Kidney epithelial cell (primary cell): ENCODE measurements around the gene NID1. TPM values are rescaled to one million over a fixed set of nuclear protein-coding genes. Genes with fewer than 3 reads are reported as not detected.
A peak's percentile ranks its signal among the peaks of the same experiment; 100 is the strongest.
"Not testable (repeated sequence)": the region's sequence is repeated elsewhere in the genome, so short reads cannot be mapped to it uniquely, and the experiment has no call there.

Experiments used
- DNase-seq: peaks from one replicate; pipeline ENCODE4 v3.0.0-alpha.2; 2010; ENCODE audit warnings: low read depth
- H3K27me3 ChIP-seq: 2 replicates; pipeline ENCODE4 v1.6.0; 2011; ENCODE audit warnings: low read length; ENCODE audit not compliant: control insufficient read depth, insufficient read depth
- H3K36me3 ChIP-seq: 2 replicates; pipeline ENCODE4 v1.5.1; 2011; ENCODE audit warnings: low read length; ENCODE audit not compliant: control insufficient read depth, insufficient read depth
- H3K4me3 ChIP-seq: 2 replicates; pipeline ENCODE4 v1.5.1; 2011; ENCODE audit warnings: low read depth, mild to moderate bottlenecking, control low read depth, low read length
- CTCF ChIP-seq: IDR thresholded peaks from 2 replicates; pipeline ENCODE4 v1.5.1; 2011; ENCODE audit warnings: mild to moderate bottlenecking, moderate library complexity, low read length, control low read depth, inconsistent platforms; ENCODE audit not compliant: insufficient read depth, poor library complexity, severe bottlenecking
- total RNA-seq: library from RNA; depleted of rRNA; stranded (reverse); fragments of >200 nt; gene quantifications from 2 replicates; pipeline ENCODE4 v1.2.3, GENCODE V29; 2015

Gene NID1
- total RNA-seq, 1 donor from 2014 or later = 21.2 TPM

GRCh38 chr1:236007781-236008180 lies 57.1 kb downstream of the NID1 start:
- Histone ChIP-seq H3K4me3 (no peak overlapping the region), H3K36me3 (no peaks in the 10 kb centered on the region), H3K27me3 (no peaks in the 10 kb centered on the region)
- TF ChIP-seq CTCF = no peak
- no peak for DNase-seq

DNA sequence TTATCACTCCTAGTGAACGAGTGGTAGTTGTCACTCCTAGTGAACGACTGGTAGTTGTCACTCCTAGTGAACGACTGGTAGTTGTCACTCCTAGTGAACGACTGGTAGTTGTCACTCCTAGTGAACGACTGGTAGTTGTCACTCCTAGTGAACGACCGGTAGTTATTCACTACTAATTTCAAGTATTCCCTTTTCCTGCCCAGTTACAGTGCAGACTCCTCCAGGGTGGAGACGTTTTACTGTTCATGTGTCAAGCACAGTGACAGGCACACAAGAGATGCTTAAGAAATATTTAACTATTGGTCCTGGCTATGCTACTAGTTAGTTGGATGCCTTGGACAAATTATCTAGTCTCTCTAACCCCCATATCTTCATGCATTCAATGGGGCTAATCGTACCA lies 61.8 kb downstream of the NID1 start:
- not testable (repeated sequence) for H3K36me3 ChIP-seq, DNase-seq, H3K27me3 ChIP-seq, H3K4me3 ChIP-seq

DNA sequence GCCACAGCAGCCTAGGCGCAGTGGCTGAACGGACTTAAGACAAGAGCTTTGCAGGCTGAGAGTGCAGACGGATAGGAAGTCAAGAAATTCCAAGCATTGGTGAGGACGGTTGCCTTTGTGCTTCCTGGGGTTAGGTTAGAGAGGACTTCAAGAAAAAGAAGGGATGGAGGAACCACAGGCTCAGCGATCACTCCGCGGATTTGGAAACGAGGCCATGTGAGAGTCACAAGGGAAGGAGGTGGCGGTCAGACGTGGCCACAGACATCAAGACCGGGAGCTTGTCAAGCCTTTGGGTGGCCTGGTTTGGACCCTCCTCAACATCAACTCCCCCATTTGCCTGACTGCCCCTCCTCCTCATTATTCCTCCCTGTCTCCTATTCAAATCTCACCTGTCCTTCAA lies 62.3 kb downstream of the NID1 start:
- DNase-seq = no peak
- Histone ChIP-seq H3K4me3 (no peak overlapping the region), H3K27me3 (no peaks in the 10 kb centered on the region), H3K36me3 (no peaks in the 10 kb centered on the region)
- TF ChIP-seq CTCF = no peak

DNA sequence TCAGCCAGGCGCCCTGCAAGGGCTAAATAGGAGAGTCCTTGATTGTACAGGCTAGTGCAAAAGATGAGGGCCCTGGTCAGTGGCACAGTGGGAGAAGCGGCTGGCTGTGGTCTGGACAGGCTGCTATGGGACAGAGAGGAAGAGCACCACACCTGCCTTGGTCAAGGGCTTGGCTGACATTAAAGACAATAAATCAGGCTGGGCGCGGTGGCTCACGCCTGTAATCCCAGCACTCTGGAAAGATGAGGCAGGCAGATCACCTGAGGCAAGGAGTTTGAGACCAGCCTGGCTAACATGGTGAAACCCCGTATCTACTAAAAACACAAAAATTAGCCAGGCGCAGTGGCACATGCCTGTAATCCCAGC lies 62.9 kb downstream of the NID1 start:
- TF ChIP-seq CTCF = no peak
- H3K27me3 ChIP-seq = no peaks in the 10 kb centered on the region
- H3K36me3 ChIP-seq = no peaks in the 10 kb centered on the region
- no peak overlapping the region for H3K4me3 ChIP-seq
- DNase-seq = no peak

DNA sequence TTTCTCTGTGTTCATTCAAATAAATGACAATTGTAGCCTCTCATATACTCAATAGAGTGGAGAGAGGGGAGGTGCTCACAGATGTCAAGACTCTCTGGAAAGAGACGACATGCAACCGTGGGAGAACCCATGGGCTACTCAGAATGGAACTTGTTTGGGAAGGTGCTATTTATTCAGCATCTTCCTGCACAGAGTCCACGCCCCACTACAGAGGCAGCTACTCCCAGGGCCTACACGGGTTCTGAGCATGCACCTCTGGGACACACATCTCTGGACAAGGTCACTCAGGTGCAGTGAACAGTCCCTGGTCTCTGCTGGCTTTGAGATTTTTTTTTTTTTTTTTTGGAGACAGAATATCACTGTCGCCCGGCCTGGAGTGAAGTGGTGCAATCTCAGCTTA lies 64.1 kb downstream of the NID1 start:
- no peaks in the 10 kb centered on the region for H3K36me3 ChIP-seq
- DNase-seq = no peak
- H3K27me3 ChIP-seq = no peaks in the 10 kb centered on the region
- H3K4me3 ChIP-seq = no peak overlapping the region
- no peak for TF ChIP-seq CTCF

DNA sequence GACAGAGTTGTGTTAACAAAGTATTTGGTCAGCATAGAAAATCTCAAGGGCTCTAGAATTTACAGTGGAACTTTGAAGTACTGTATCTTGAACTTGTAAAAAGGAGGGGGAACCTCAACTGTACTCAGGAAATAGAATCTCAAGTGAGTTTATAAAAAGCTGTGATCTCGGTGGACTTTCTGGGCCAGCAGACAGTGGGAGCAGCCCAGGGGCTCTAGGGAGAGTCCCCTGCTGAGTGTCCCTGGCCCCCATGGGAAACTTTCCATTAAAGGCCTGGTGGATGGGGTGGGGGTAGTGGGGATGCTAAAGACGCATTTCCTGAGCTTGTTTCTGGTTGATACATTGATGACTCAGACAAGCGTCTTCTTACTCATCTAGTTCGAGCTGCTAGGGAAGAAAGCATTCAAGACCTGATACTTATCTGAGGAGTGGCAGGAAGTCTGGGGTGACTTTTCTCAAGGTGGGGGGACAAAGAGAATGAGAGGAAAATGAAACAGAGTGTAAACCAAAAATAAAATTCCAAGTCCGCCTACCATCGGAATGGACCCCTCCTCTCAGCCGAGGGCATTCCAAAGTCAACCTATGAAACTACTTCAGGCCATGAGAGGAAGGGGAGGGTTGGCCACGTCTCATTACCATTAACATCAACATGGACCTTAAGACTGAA lies 65.5 kb downstream of the NID1 start:
- H3K4me3 ChIP-seq = no peak overlapping the region
- DNase-seq = peak; percentile 81
- no peaks in the 10 kb centered on the region for H3K27me3 ChIP-seq
- TF ChIP-seq CTCF = no peak
- H3K36me3 ChIP-seq = no peaks in the 10 kb centered on the region
